Panc1 (cell line): ENCODE measurements around the gene ATM.

ENCODE experiments used
- CTCF ChIP-seq: fragments of 450-650 bp; IDR thresholded peaks from 2 replicates; pipeline ENCODE4 v1.5.1; 2017; ENCODE audit warnings: mild to moderate bottlenecking
- POLR2AphosphoS5 ChIP-seq: IDR thresholded peaks from 2 replicates; pipeline ENCODE4 v1.6.1; 2012; ENCODE audit warnings: mild to moderate bottlenecking, low read depth, low read length, moderate library complexity
- SIN3A ChIP-seq: IDR thresholded peaks from 2 replicates; pipeline ENCODE4 v1.6.1; 2012; ENCODE audit warnings: low read depth, mild to moderate bottlenecking, low read length, moderate library complexity, borderline replicate concordance; ENCODE audit not compliant: insufficient read depth

GRCh38 chr11:108199446-108200321, 23.2 kb upstream of the ATM start:
- TF ChIP-seq CTCF: no peak
- no peak for TF ChIP-seq POLR2AphosphoS5
- TF ChIP-seq SIN3A: no peak
